CD14-positive monocyte (primary cell): ENCODE data around the gene SERTAD3. TPM values are rescaled to one million over a fixed set of nuclear protein-coding genes. Genes with fewer than 3 reads are reported as not detected.

ENCODE experiments used
- DNase-seq, 3 donors: peaks; one replicate each; pipeline ENCODE4 v3.0.0-alpha.2; 2011 to 2022
- H2AFZ ChIP-seq: 2 replicates; pipeline ENCODE4 v1.6.0; 2012; ENCODE audit warnings: mild to moderate bottlenecking, low read depth, low read length, inconsistent platforms; ENCODE audit not compliant: insufficient read depth, poor library complexity, severe bottlenecking
- H3K27ac ChIP-seq, 2 donors: 1 replicate in 1 of 2; 2 replicates in 1 of 2; pipeline ENCODE4 v1.5.1; 2012 to 2013; ENCODE audit warnings: low read length in 2 of 2, control low read depth in 1 of 2, inconsistent platforms in 1 of 2, low read depth in 1 of 2, mild to moderate bottlenecking in 1 of 2
- H3K27me3 ChIP-seq, 2 donors: one replicate each; pipeline versions ENCODE4 v1.6.0 to v1.6.1; 2011 to 2013; ENCODE audit warnings: low read length in 2 of 2; ENCODE audit not compliant: control insufficient read depth in 2 of 2, insufficient read depth in 2 of 2
- H3K36me3 ChIP-seq, 2 donors: replicated peaks in 1 of 2; 1 replicate in 1 of 2; 2 replicates in 1 of 2; pipeline versions ENCODE4 v1.5.1 to v1.6.1; 2012 to 2013; ENCODE audit warnings: low read length in 2 of 2, control low read depth in 1 of 2, inconsistent platforms in 1 of 2, mild to moderate bottlenecking in 1 of 2; ENCODE audit not compliant: insufficient read depth in 2 of 2, control insufficient read depth in 1 of 2
- H3K4me1 ChIP-seq, 2 donors: 1 replicate in 1 of 2; 2 replicates in 1 of 2; pipeline versions ENCODE4 v1.5.1 to v1.6.1; 2012 to 2013; ENCODE audit warnings: low read length in 2 of 2, control low read depth in 1 of 2, inconsistent platforms in 1 of 2, mild to moderate bottlenecking in 1 of 2, moderate library complexity in 1 of 2; ENCODE audit not compliant: insufficient read depth in 2 of 2, control insufficient read depth in 1 of 2
- H3K4me2 ChIP-seq: replicated peaks from 2 replicates; pipeline ENCODE3; 2012; ENCODE audit warnings: low read length, moderate library complexity, mild to moderate bottlenecking; ENCODE audit not compliant: poor library complexity, severe bottlenecking; ENCODE audit errors: extremely low read depth
- H3K4me3 ChIP-seq, 3 experiments: fragments of 200-600 bp in 1 of 3; sonication (generic) in 1 of 3; replicated peaks in 1 of 3; 1 replicate in 2 of 3; 2 replicates in 1 of 3; pipeline ENCODE4 v1.5.1; 2011 to 2013; ENCODE audit warnings: low read length in 3 of 3, mild to moderate bottlenecking in 3 of 3, control low read depth in 2 of 3, low read depth in 2 of 3, inconsistent platforms in 1 of 3, moderate library complexity in 1 of 3
- H3K79me2 ChIP-seq: 2 replicates; pipeline ENCODE4 v1.6.0; 2012; ENCODE audit warnings: mild to moderate bottlenecking, control low read depth, inconsistent platforms, low read length, moderate library complexity; ENCODE audit not compliant: insufficient read depth
- H3K9ac ChIP-seq: 2 replicates; pipeline ENCODE4 v1.6.0; 2017; ENCODE audit warnings: low read length, mild to moderate bottlenecking; ENCODE audit not compliant: insufficient read depth, poor library complexity, severe bottlenecking
- H3K9me3 ChIP-seq, 2 donors: replicated peaks in 1 of 2; 1 replicate in 1 of 2; 2 replicates in 1 of 2; pipeline versions ENCODE4 v1.5.1 to v1.6.1; 2012 to 2013; ENCODE audit warnings: low read length in 2 of 2, control low read depth in 1 of 2; ENCODE audit not compliant: control insufficient read depth in 1 of 2, insufficient read depth in 1 of 2
- H4K20me1 ChIP-seq: 2 replicates; pipeline ENCODE4 v1.6.0; 2012; ENCODE audit warnings: mild to moderate bottlenecking, low read length, control low read depth, moderate library complexity; ENCODE audit not compliant: insufficient read depth
- H3K27ac Mint-ChIP-seq, 7 donors: one replicate each; pipeline ENCODE4 v1.8.0; 2020; ENCODE audit warnings: mild to moderate bottlenecking in 7 of 7, mixed read lengths in 7 of 7, moderate library complexity in 6 of 7, inconsistent platforms in 2 of 7
- H3K27me3 Mint-ChIP-seq, 3 donors: one replicate each; pipeline ENCODE4 v1.8.0; 2021 to 2022; ENCODE audit warnings: low read depth in 3 of 3, mild to moderate bottlenecking in 3 of 3, mixed read lengths in 3 of 3, moderate library complexity in 3 of 3, inconsistent platforms in 1 of 3
- H3K36me3 Mint-ChIP-seq, 2 donors: one replicate each; pipeline ENCODE4 v1.8.0; 2020; ENCODE audit warnings: mixed read lengths in 2 of 2, inconsistent platforms in 1 of 2, mild to moderate bottlenecking in 1 of 2
- H3K4me1 Mint-ChIP-seq: one replicate; pipeline ENCODE4 v1.8.0; 2020; ENCODE audit warnings: mild to moderate bottlenecking, mixed read lengths
- H3K4me3 Mint-ChIP-seq, 2 donors: one replicate each; pipeline ENCODE4 v1.8.0; 2020; ENCODE audit warnings: mild to moderate bottlenecking in 2 of 2, mixed read lengths in 2 of 2, moderate library complexity in 1 of 2
- H3K9me3 Mint-ChIP-seq, 7 donors: one replicate each; pipeline ENCODE4 v1.8.0; 2020 to 2022; ENCODE audit warnings: mixed read lengths in 7 of 7, mild to moderate bottlenecking in 6 of 7, moderate library complexity in 6 of 7, inconsistent platforms in 2 of 7
- CTCF ChIP-seq: fragments of 200-600 bp; IDR thresholded peaks from one replicate; pipeline ENCODE4 v1.8.0; 2022; ENCODE audit warnings: antibody characterized with exemption, mild to moderate bottlenecking
- WGBS: methylation state at CpG from one replicate; pipeline ENCODE4 v1.1.5; 2013; ENCODE audit warnings: missing lambda C conversion rate; ENCODE audit not compliant: insufficient coverage; 5-methylcytosine and 5-hydroxymethylcytosine counted together
- intact Hi-C, 2 donors: fragments of 100-400 bp; cut with micrococcal nuclease; formaldehyde crosslinking; loops; one replicate each; pipeline versions ENCODE4 v1.15.0 to v1.15.1; 2023
- polyA plus RNA-seq, 3 donors: library from polyadenylated mRNA; depleted of rRNA in 1 of 3; unstranded in 2 of 3; stranded (reverse) in 1 of 3; fragments of 300-500 nt in 2 of 3; fragments of >200 nt in 1 of 3; fragmentation: Illumina TruSeq in 2 of 3; gene quantifications; 1 replicate in 2 of 3; 2 replicates in 1 of 3; pipeline ENCODE4 v1.2.3, GENCODE V29; 2012 to 2021

The SERTAD3 gene
- polyA plus RNA-seq, 3 donors: 30.4 to 57.2 (median 49.4) TPM

DNA sequence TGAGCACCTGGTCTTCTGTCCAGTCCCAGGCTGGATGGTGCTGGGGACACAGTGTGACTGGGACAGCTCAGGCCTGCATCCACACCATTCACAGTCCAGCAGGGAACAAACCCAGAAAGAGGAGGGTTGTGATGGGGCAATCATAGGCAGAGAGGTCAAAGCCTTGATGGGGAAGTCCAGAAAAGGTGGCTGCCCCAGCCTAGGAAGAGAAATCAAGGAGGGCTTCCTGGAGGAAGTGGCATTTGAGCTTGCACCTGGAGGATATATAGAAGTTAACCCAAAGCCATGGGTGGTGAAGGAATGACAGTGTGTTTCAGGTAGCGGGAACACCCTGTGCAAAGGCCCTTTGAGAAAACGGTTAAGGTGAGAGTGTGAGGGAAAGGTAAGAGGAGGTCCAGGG is 28.4 kb downstream of the SERTAD3 start:
- Histone ChIP-seq H3K79me2 (no peaks in the 10 kb centered on the region), H3K4me1 (peaks cover 31 to 39% of the 10 kb centered on the region in 2 donors), H3K9me3 (no peaks in the 10 kb centered on the region), H3K4me3 (no peak overlapping the region), H2AFZ (no peak overlapping the region), H3K27me3 (no peaks in the 10 kb centered on the region), H3K9ac (no peak overlapping the region), H3K4me2 (no peak overlapping the region), H4K20me1 (no peaks in the 10 kb centered on the region), H3K36me3 (no peaks in the 10 kb centered on the region), H3K27ac (no peak overlapping the region)
- peak in 2 of 3 donors; percentile 16 to 51 for DNase-seq
- Mint-ChIP-seq H3K27me3 (peaks cover 4 to 10% (median 10%) of the 10 kb centered on the region in 3 donors), H3K9me3 (peaks cover 0 to 3% (median 0%) of the 10 kb centered on the region in 7 donors), H3K36me3 (no peaks in the 10 kb centered on the region), H3K4me3 (no peak overlapping the region), H3K4me1 (peaks cover 49% of the 10 kb centered on the region), H3K27ac (peak overlapping the region in 4 of 7 donors; percentile 35 to 76 (median 48))
- no peak for TF ChIP-seq CTCF
- WGBS: 95% methylated on average over 2 of the region's 2 CpGs
- intact Hi-C loops: no loop called here

DNA sequence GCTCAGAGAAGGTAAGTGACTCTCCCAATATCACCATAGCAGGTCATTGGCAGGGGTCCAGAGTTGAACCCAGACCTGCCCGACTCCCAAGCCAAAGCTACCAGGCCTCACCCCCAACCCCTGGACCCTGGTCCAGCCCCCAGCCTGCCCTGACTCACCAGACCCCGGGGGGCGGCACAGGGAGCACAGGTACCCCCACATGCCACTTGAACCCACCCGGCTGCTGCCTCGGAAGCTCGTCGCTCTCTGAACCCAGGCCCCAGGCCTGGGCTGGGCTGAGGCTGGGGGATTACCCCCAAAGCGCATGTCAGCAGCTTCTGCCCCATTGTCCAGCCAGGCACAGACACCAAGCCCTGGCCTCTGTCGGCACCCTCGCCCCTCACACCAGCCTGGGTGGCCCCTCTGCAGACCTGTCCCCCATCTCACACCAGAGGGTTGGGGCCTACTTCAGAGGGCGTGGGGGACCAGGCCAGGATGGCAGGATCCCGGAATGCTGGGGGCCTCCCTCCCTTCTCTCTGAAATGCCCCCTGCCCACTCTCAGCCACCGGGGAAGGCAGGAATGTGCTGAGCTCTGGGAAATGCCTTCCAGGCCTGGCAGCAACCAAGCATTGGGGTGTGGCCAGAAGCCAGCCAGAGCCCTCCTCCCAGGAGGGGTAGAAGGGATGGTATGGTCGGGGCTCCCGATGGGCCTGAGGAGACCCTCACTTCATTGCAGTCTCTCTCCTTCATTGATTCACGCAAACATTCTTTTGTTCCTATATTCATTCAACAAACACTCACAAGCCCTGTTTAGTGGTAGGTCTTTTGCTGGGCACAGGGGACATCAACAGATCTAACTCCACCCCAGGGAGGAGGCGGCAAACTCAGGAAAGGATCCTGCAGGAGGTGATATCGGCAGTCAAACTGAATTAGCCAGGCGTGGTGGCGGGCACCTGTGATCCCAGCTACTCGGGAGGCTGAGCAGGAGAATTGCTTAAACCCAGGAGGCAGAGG is 29.3 kb downstream of the SERTAD3 start:
- no peak for DNase-seq
- H3K27ac ChIP-seq: no peak overlapping the region
- 94% methylated on average over 13 of the region's 21 CpGs for WGBS
- no peak overlapping the region for H3K9ac ChIP-seq
- no peak for TF ChIP-seq CTCF
- H3K4me3 ChIP-seq: no peak overlapping the region
- H3K27me3 ChIP-seq: no peaks in the 10 kb centered on the region
- intact Hi-C loops: no loop called here
- no peaks in the 10 kb centered on the region for H3K36me3 Mint-ChIP-seq
- H3K27ac Mint-ChIP-seq: peak overlapping the region in 2 of 7 donors; percentile 43 to 58
- H3K27me3 Mint-ChIP-seq: peaks cover 4 to 10% (median 10%) of the 10 kb centered on the region in 3 donors
- H3K9me3 Mint-ChIP-seq: peaks cover 0 to 3% (median 0%) of the 10 kb centered on the region in 7 donors
- no peaks in the 10 kb centered on the region for H3K9me3 ChIP-seq
- no peaks in the 10 kb centered on the region for H4K20me1 ChIP-seq
- H3K79me2 ChIP-seq: no peaks in the 10 kb centered on the region
- H2AFZ ChIP-seq: no peak overlapping the region
- H3K36me3 ChIP-seq: no peaks in the 10 kb centered on the region
- H3K4me1 ChIP-seq: peaks cover 31 to 35% of the 10 kb centered on the region in 2 donors
- no peak overlapping the region for H3K4me2 ChIP-seq
- peaks cover 47% of the 10 kb centered on the region for H3K4me1 Mint-ChIP-seq
- no peak overlapping the region for H3K4me3 Mint-ChIP-seq
